NCI-H2196 treated with DMSO at 0.1 percent for 48 hours (cell line): Measurements from ENCODE around the gene TMEM186.
"Not testable (repeated sequence)": the region's sequence is repeated elsewhere in the genome, so short reads cannot be mapped to it uniquely, and the experiment has no call there.

Source experiments
- DNase-seq: peaks from one replicate; lab custom pipeline; 2025; ENCODE audit not compliant: unreplicated experiment; lab: John Stamatoyannopoulos, UW

The TMEM186 gene

GRCh38 chr16:8776129-8776584 lies 21.3 kb downstream of the TMEM186 start:
- DNase-seq = no peak

DNA sequence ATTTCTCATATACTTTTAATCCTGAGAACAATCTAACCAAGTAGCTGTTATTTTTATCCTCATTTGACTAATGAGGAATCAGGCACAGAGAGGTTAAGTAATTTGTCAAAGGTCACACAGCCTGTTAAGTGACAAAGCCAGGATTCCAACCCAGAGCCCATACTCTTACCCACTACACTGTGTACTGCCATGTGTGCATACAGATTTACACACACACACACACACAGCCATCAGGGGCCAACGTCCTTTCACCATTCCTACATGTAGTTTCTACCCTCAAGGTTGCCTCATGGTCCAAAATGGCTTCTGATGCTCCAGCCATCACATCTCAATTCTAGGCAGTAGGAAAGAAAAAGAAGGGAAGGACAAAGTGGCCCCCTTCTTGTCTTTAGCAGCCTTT lies 22.1 kb downstream of the TMEM186 start:
- no peak for DNase-seq

DNA sequence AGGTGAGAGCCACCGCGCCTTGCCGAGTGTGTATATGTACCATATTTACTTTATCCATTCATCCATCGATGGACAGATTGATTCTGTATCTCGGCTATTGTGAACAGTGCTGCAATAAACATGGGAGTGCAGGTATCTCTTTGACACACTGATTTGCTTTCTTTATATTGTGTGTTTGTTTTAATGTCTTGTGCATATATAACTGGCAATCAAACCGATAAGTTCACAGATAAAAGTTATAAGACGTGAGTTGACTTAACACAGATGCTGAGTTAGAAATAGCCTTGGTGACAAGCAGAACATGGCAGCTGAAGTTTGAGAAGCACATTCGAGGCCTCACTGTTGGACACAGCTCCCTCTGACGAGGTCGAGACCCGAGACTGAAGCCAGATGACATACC lies 23.2 kb downstream of the TMEM186 start:
- DNase-seq = no peak

DNA sequence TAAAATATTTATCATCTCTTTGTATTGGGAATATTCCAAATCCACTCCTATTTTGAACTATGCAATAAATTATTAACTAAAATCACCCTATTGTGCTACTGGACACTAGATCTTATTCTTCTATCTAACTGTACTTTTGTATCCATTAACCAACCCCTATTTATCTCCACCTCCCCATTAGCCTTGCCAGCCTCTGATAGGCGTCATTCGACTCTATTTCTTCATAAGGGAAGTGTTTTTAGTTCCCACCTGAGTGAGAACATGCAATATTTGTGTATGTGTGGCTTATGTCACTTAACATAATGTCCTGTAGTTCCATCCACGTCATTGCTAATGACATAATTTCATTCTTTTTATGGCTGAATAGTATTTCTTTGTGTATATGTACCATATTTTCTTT lies 23.9 kb downstream of the TMEM186 start:
- no peak for DNase-seq

GRCh38 chr16:8768692-8769091 lies 28.7 kb downstream of the TMEM186 start:
- DNase-seq = no peak

DNA sequence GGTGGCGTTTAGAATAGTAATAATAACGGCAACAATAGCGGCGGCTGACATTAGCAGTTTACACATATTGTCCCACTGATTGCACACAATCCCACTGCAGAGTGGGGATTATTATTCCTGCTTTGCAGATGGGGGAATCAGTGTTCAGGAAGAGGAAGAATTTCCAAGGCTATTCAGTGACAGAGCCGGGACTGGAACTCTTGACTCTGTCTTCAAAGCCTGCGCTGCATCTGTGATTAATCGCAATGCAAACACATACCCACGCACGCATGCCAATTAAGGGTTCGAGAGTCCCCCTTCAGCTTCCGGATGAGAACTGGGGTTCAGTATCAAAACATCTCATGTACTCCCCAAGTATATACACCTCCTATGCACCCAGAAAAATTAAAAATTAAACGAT lies 29.2 kb downstream of the TMEM186 start:
- no peak for DNase-seq

- no peak for DNase-seq
Measured at GRCh38 chr16:8767176-8767575, 30.3 kb downstream of the TMEM186 start.

- no peak for DNase-seq
Measured at GRCh38 chr16:8764525-8765250, 32.8 kb downstream of the TMEM186 start.

- DNase-seq = no peak
Measured at GRCh38 chr16:8763899-8764298, 33.5 kb downstream of the TMEM186 start.

DNA sequence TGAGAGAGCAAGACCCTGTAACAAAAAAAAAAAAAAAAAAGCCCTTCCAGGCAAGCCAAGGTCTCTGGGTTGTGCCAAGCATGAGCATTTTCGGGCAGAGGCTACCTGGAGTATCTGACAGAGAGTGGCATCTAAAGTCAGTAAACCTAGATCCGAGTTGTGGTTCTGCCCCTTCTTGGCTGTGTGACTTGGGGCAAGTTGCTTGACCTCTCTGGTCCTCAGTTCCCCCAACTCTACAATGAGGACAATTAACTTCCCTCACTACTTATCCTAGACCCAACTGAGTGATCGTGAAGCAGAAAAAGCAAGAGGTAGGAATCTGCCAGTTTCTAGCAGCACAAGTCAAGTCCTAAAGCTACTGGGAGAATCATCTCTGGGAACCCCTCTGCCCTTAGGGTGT lies 34.4 kb downstream of the TMEM186 start:
- no peak for DNase-seq

DNA sequence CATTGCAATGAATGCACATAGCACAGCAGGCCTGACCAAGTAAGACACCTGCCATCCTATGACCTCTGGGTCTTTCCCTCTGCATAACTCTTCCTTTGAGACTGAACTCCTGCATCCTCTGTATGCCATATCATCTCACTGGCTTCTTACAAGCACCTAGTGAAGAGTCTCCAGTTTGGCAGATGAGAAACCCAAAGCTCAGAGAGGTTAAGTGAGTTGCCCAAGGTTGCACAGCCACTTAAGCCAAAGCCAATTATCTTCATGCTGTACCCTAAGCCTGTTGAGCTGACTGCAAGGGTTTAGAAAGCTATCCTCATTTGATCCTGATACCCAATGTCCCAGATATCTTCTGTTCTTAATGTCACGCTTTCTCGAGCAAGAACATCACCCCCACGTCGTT lies 35.2 kb downstream of the TMEM186 start:
- no peak for DNase-seq

- DNase-seq = no peak
Measured at GRCh38 chr16:8761078-8761477, 36.4 kb downstream of the TMEM186 start.

DNA sequence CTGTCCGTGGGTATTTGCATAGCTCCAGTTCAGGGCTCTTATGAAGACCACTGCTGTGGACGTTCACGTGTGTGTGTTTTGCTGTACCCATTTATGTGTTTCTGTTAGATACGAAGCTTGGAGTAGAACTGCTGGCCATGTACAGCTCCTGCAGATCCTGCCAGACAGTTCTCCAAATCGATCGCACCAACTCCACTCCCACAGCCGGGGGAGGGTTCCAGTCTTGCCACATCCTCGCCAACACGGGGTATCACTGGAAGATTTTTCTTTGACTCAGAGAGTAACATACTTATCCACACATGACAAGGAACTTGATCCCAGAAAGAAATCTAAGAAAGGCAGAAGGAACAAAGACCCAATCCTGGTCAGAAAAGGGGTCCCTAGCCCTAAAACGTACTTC lies 37.4 kb downstream of the TMEM186 start:
- DNase-seq = no peak

GRCh38 chr16:8758022-8758421 lies 39.4 kb downstream of the TMEM186 start:
- DNase-seq = no peak

- DNase-seq = no peak
Measured at GRCh38 chr16:8756755-8757154, 40.7 kb downstream of the TMEM186 start.

DNA sequence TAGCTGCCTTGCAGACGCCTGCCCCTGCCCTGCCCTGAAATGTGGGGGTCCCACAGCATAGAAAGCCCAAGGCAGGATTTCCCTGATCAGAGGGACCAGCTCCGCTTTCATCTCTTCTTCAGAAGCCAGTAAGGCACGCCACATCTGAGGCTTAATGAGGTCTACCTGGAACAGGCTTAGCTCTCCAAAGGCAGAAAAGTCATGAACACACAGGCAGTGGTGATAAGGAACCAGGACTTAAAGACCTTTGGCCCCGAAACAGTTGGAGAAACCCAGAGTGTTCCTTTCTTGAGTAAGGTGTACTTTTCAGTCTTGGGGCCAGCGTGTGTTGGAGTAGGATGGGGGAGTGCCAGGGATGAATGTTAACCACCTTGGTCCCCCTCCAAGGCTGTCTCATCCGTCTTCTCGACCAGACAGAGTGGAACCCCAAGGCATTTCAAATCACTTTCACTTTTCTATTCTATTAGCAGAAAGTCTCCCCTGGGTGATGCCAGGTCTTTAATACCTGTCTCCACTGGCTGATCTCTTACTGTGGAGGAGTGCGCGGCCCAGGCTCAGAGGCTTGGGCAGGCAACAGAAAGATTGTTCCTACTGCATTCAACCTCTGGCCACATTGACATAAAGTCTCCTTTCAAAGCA lies 43.9 kb downstream of the TMEM186 start:
- no peak for DNase-seq

DNA sequence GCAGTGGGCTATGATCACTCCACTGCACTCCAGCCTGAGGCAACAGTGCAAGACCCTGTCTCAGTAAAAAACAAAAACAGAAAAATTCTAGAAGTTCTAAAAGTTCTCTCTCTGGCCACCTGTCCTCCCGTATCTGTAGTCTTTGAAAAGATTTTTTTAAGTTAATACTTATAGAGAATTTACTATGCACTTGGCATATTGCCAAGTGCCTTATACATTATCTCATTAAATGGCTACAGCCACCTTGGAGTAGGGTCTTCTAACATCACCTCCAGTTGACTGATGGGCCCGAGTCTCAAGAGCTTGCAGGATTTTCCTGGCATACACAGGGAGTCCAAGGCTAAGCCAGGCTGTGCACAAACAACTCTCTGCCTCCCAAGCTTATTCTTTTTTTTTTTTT lies 44.7 kb downstream of the TMEM186 start:
- DNase-seq = no peak

DNA sequence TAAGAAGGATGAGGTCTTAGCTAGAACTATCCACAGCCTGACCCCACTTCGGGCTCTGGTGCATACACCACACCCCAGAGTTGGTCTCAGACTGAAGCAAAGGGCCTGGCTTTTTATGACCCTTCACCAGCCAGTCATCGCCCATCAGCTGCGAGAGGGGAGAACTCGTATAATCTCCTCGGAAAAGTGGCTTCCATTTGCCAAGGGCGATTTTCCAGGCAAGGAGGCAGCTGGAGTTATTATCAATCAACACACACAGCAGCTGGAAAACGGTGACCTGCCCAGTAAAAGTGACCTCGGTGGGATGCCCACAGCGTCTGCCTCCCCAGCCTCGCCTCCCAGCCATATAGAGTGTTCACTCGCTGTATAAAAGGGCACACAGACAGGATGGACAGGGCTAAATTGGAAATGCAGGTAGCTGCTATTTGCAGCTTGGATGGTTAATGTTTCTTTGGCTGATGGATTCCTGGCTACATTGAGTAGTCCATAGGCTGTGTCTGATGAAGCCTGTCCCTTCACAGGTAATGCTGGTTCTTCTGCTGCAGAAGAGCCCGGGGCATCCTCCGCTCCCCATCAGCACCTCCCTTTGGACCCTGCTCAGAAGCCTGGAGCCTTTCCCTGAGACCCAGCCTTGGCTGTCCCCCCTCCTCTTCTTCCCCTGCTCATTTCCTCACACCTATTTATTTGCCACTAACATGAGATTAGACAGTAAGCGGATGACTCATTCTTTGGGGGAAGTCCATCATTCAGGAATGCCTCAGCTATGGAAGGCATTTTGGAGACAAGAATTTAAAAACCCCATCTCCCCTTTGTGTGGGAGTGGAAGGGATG lies 45.7 kb downstream of the TMEM186 start:
- DNase-seq = no peak

GRCh38 chr16:8748944-8749343 lies 48.5 kb downstream of the TMEM186 start:
- not testable (repeated sequence) for DNase-seq
